ENCODE measurements around the gene C11orf98.

GRCh38 chr11:62647609-62648005, 17.4 kb downstream of the C11orf98 start:
- no peak for TF ChIP-seq CTCF (conservative IDR thresholded peaks at IDR 0.05 in 1 of 2, IDR thresholded peaks at IDR 0.05 in 1 of 2; ENCODE audit: extremely low read depth in 1 of 2, insufficient read depth in 1 of 2, low read depth in 1 of 2, low read length in 2 of 2)
- no peak for TF ChIP-seq EZH2 (IDR thresholded peaks at IDR 0.05; ENCODE audit: borderline replicate concordance, low read length)

All from mammary epithelial cell (primary cell).